Vagina (tissue), 2 donors: Measurements from ENCODE around the gene KIAA1755. TPM values are rescaled to one million over a fixed set of nuclear protein-coding genes. Genes with fewer than 3 reads are reported as not detected.

Source experiments
- DNase-seq, 2 donors: peaks; one replicate each; pipeline ENCODE4 v3.0.0-alpha.2; 2017; ENCODE audit errors: extremely low spot score in 2 of 2
- H3K27ac ChIP-seq: fragments of 200-600 bp; sonication (generic); one replicate; pipeline ENCODE4 v1.5.1; 2019
- H3K27me3 ChIP-seq: fragments of 200-600 bp; sonication (generic); one replicate; pipeline ENCODE4 v1.5.1; 2019
- H3K36me3 ChIP-seq, 2 donors: fragments of 200-600 bp; sonication (generic); one replicate each; pipeline ENCODE4 v1.5.1; 2017 to 2019
- H3K4me1 ChIP-seq: fragments of 200-600 bp; sonication (generic); one replicate; pipeline ENCODE4 v1.5.1; 2019
- H3K4me3 ChIP-seq, 2 donors: fragments of 200-600 bp; sonication (generic); 1 replicate in 1 of 2; 2 replicates in 1 of 2; pipeline ENCODE4 v1.5.1; 2016 to 2019
- H3K9me3 ChIP-seq: fragments of 200-600 bp; sonication (generic); one replicate; pipeline ENCODE4 v1.5.1; 2019
- POLR2A ChIP-seq, 2 donors: fragments of 450-650 bp; IDR thresholded peaks; one replicate each; pipeline ENCODE4 v1.6.1; 2017; ENCODE audit warnings: antibody characterized with exemption in 2 of 2, mild to moderate bottlenecking in 2 of 2, moderate library complexity in 2 of 2
- POLR2AphosphoS5 ChIP-seq, 2 donors: sonication (generic); formaldehyde crosslinking; IDR thresholded peaks; one replicate each; pipeline ENCODE4 v1.9.0; 2017; ENCODE audit warnings: antibody characterized with exemption in 2 of 2, mild to moderate bottlenecking in 2 of 2, low read depth in 1 of 2; ENCODE audit not compliant: insufficient read depth in 1 of 2
- intact Hi-C: fragments of 100-400 bp; cut with DNase I; formaldehyde crosslinking; loops from one replicate; pipeline ENCODE4 v1.15.1; 2023
- total RNA-seq: library from RNA; depleted of rRNA; stranded (reverse); fragments of >200 nt; gene quantifications from one replicate; pipeline ENCODE4 v1.2.3, GENCODE V29; 2016
- TF ChIP-seq, protein P1 (sequence below), 3 experiments: fragments of 450-650 bp in 2 of 3; fragments of 200-600 bp in 1 of 3; sonication (generic) in 1 of 3; IDR thresholded peaks; one replicate each; pipeline ENCODE4 v1.5.1; 2017 to 2019; ENCODE audit warnings: antibody characterized with exemption in 3 of 3, mild to moderate bottlenecking in 2 of 3, moderate library complexity in 2 of 3

KIAA1755 gene
- total RNA-seq, 1 donor from 2014 or later: 2.7 TPM

DNA sequence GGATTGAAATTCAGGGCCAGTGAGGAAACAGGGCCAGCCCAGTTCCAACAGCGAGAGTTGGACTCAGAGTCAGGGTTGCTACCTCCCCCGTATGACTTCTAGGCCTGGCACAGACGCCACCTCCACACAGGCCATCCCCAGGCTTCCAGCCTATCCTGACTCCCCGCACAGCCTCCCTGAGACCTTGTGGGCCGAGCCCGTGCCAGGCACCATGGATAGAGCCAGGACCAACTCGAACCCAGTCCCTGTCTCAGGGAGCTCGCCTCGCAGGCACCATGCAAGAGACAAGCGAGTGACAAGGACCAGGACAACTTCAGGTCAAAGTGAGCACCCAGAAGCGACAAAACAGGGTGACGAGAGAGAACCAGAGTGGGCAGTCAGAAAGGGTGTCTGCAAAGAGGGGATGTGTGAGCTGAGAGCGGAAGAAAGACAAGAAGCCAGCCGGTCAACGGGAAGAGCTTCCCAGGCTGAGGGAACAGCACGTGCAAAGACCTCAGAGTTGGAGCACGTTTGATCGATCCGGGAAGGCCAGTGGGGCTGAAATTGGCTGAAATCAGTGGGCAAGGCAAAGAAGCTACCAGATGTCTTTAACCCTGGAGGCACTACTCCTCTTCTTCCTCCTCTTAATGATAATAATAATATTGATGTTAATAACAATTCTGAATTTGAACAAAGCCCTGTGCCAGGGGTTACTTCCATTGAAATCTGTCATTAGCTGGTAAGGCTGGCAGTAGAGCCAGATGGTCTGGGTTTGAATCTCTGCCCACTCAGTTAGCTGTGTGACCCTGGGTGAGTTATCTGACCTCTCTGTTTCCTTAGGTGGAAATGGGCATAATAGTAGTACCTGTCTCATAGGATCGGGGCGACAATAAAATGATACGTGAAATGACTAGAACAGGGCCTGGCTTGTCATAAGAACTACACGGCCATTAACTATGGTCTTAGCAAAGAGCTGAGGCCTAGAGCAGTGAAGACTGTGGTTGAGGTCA is 45.0 kb downstream of the KIAA1755 start:
- H3K27ac ChIP-seq: no peak overlapping the region
- H3K27me3 ChIP-seq: no peaks in the 10 kb centered on the region
- no peaks in the 10 kb centered on the region for H3K36me3 ChIP-seq
- no peak overlapping the region for H3K4me3 ChIP-seq
- H3K4me1 ChIP-seq: peaks cover 13% of the 10 kb centered on the region
- intact Hi-C loops: loop anchor here (5.0 kb wide), 1 partner anchor 48 kb away; the partner anchor contains the start of gene TGM2
- H3K9me3 ChIP-seq: no peaks in the 10 kb centered on the region
- TF ChIP-seq, protein P1, sequence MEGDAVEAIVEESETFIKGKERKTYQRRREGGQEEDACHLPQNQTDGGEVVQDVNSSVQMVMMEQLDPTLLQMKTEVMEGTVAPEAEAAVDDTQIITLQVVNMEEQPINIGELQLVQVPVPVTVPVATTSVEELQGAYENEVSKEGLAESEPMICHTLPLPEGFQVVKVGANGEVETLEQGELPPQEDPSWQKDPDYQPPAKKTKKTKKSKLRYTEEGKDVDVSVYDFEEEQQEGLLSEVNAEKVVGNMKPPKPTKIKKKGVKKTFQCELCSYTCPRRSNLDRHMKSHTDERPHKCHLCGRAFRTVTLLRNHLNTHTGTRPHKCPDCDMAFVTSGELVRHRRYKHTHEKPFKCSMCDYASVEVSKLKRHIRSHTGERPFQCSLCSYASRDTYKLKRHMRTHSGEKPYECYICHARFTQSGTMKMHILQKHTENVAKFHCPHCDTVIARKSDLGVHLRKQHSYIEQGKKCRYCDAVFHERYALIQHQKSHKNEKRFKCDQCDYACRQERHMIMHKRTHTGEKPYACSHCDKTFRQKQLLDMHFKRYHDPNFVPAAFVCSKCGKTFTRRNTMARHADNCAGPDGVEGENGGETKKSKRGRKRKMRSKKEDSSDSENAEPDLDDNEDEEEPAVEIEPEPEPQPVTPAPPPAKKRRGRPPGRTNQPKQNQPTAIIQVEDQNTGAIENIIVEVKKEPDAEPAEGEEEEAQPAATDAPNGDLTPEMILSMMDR (IDR thresholded peaks at IDR 0.05): no peak
- TF ChIP-seq POLR2A (IDR thresholded peaks at IDR 0.05): no peak
- no peak for TF ChIP-seq POLR2AphosphoS5 (IDR thresholded peaks at IDR 0.05; ENCODE audit: insufficient read depth in 1 of 2, low read depth in 1 of 2)
- DNase-seq: no peak

DNA sequence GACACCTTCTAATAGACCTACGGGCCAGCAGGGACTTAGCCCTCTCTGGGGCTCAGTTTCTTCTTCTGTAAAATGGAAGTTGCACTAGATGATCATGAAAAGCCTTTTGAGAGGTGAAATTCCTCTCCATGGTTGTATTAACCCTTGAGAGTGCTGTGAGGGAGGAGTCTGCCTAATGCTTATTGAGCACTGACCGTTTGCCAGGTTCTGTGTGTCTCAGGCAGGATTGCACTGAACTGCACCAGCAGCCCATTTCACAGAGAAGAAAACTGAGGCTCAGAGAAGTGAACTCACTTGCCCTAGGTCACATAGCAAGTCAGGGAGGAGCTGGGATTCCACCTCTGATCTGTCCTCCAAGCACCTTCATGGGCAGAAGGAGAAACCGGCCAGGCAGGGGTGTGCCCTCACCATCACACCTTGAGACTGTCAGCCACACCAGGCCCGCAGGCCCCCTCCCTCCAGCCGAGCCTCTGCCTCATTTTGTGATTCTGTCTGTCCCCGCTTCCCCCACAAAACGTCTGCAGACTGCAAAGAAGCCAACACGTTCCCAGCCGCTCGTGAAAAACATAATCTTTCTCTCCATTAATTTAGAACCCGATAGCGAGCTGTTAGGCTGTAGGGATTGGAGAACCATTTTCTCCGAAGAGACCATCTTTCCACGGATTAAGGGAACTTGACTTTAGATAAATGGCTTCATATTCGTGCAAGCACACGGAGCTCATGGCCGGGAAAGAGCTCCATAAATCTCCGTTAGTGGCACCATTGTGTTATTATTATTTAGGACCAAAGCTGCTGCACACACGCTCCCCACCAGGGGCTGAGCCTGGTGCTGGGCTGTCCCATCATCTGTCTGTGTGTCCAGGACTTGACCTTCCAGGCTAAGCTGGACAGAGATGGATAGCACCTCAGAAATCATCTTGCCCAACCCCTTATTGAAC is 46.0 kb downstream of the KIAA1755 start:
- Histone ChIP-seq H3K27me3 (no peaks in the 10 kb centered on the region), H3K4me3 (no peak overlapping the region), H3K9me3 (no peaks in the 10 kb centered on the region), H3K36me3 (no peaks in the 10 kb centered on the region), H3K27ac (no peak overlapping the region), H3K4me1 (peaks cover 13% of the 10 kb centered on the region)
- no peak for DNase-seq
- intact Hi-C loops: loop anchor here (5.0 kb wide), 1 partner anchor 47 kb away; the partner anchor contains the start of gene TGM2
- TF ChIP-seq, protein P1 (IDR thresholded peaks at IDR 0.05): no peak
- TF ChIP-seq POLR2A (IDR thresholded peaks at IDR 0.05) (no peak), POLR2AphosphoS5 (IDR thresholded peaks at IDR 0.05; ENCODE audit: insufficient read depth in 1 of 2, low read depth in 1 of 2) (no peak)

DNA sequence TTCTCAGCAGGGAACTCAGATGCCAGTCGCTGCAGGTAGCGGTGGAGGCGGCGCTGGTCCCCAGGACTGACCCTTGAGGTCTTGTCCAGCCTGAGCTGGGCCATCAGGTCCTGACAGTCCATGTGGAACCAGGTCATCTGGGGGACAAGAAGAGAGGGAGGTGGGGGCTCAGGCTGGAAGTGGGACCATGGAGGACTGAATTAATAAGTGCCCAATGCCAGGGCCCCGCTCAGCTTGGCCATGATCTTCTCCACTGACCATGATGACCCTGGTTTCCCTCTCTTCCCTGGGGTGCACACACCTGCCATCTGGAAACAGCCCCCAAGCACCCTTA is 47.0 kb downstream of the KIAA1755 start:
- no peaks in the 10 kb centered on the region for H3K27me3 ChIP-seq
- no peaks in the 10 kb centered on the region for H3K36me3 ChIP-seq
- H3K4me3 ChIP-seq: no peak overlapping the region
- H3K4me1 ChIP-seq: peaks cover 13% of the 10 kb centered on the region
- intact Hi-C loops: no loop called here
- DNase-seq: no peak
- H3K27ac ChIP-seq: no peak overlapping the region
- H3K9me3 ChIP-seq: no peaks in the 10 kb centered on the region
- TF ChIP-seq, protein P1 (IDR thresholded peaks at IDR 0.05): no peak
- no peak for TF ChIP-seq POLR2A (IDR thresholded peaks at IDR 0.05)
- no peak for TF ChIP-seq POLR2AphosphoS5 (IDR thresholded peaks at IDR 0.05; ENCODE audit: insufficient read depth in 1 of 2, low read depth in 1 of 2)

DNA sequence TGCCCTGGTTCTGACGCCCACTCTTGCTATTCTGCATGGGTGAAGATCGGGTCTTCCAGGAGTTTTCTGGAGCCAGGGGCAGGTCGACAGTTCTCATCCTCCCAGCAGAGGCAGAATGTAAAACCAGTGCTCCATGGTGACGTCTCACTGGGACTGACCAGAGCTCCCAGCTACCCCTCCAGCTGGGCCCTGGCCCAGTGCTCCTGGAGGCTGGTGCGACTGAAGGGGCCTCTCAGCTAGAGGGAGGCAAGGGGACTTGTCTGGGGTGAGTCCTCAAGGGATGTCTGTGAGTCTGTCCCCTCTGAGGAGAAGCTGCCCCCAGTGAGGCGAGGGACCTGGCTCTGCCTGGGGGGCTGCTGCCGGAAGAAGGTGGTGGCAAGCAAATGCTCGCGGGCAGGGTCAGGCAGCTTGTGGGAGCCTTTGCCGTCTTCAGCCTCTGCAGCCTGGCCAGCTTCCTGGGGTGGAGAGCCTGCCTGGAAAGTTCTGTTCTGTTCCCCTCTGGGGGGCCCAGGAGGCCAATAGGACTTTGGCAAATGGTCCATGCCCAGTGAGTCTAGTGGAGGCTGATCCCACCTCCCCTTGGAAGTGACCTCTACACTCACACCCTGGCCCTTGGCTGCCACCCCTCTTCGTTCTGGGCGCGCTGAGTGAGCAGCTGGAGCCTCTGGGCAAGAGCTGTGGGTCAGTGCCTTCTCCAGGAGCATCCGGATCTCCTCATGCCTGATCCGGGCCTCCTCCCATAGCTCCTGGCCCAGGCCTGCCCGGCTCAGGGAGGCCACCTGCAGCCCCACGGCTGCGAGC is 47.5 kb downstream of the KIAA1755 start:
- no peak for TF ChIP-seq POLR2A (IDR thresholded peaks at IDR 0.05)
- TF ChIP-seq POLR2AphosphoS5 (IDR thresholded peaks at IDR 0.05; ENCODE audit: insufficient read depth in 1 of 2, low read depth in 1 of 2): no peak
- TF ChIP-seq, protein P1 (IDR thresholded peaks at IDR 0.05): no peak
- DNase-seq: no peak
- H3K27ac ChIP-seq: no peak overlapping the region
- peaks cover 13% of the 10 kb centered on the region for H3K4me1 ChIP-seq
- H3K4me3 ChIP-seq: no peak overlapping the region
- no peaks in the 10 kb centered on the region for H3K36me3 ChIP-seq
- H3K27me3 ChIP-seq: no peaks in the 10 kb centered on the region
- H3K9me3 ChIP-seq: no peaks in the 10 kb centered on the region
- intact Hi-C loops: no loop called here
